T-cell (primary cell): ENCODE measurements around the gene TRIM61. TPM values are rescaled to one million over a fixed set of nuclear protein-coding genes. Genes with fewer than 3 reads are reported as not detected.
"Not testable (repeated sequence)": the region's sequence is repeated elsewhere in the genome, so short reads cannot be mapped to it uniquely, and the experiment has no call there.

Experiments used
- ATAC-seq, 4 experiments: fragments of 200-7000 bp in 3 of 4; fragments of 150-1000 bp in 1 of 4; cut with Tn5 transposase; replicated peaks in 1 of 4; 1 replicate in 3 of 4; 2 replicates in 1 of 4; pipeline ENCODE4 v1.10.0; 2021; ENCODE audit warnings: moderate library complexity in 3 of 4, mild to moderate bottlenecking in 2 of 4, moderate number of reproducible peaks in 1 of 4
- CTCF ChIA-PET, 2 donors: fragments of 300-600 bp; sonication (Branson Sonifier 250); formaldehyde crosslinking; loops; one replicate each; lab custom pipeline; 2022; ENCODE audit warnings: antibody characterized with exemption in 2 of 2; lab: Charles Lee
- POLR2A ChIA-PET, 2 donors: fragments of 300-600 bp; sonication (Branson Sonifier 250); formaldehyde crosslinking; loops; one replicate each; lab custom pipeline; 2022; ENCODE audit warnings: antibody characterized with exemption in 2 of 2; lab: Charles Lee
- DNase-seq, 35 experiments: peaks; one replicate each; pipeline versions ENCODE4 v3.0.0 to v3.0.0-alpha.2; 2013 to 2023
- H3K27ac ChIP-seq: one replicate; pipeline ENCODE4 v1.5.1; 2013; ENCODE audit warnings: low read length
- H3K27me3 ChIP-seq, 2 experiments: replicated peaks in 1 of 2; 1 replicate in 1 of 2; 2 replicates in 1 of 2; pipeline versions ENCODE4 v1.6.1 to v1.7.0; 2013; ENCODE audit warnings: low read length in 1 of 2, mixed read lengths in 1 of 2; ENCODE audit not compliant: control insufficient read depth in 2 of 2, insufficient read depth in 2 of 2; ENCODE audit errors: extremely low read depth in 1 of 2
- H3K36me3 ChIP-seq, 2 donors: 1 replicate in 1 of 2; 2 replicates in 1 of 2; pipeline versions ENCODE4 v1.6.1 to v1.7.0; 2013; ENCODE audit warnings: low read length in 1 of 2; ENCODE audit not compliant: control insufficient read depth in 2 of 2, insufficient read depth in 1 of 2; ENCODE audit errors: extremely low read depth in 1 of 2
- H3K4me1 ChIP-seq, 2 experiments: 1 replicate in 1 of 2; 2 replicates in 1 of 2; pipeline versions ENCODE4 v1.6.1 to v1.7.0; 2013; ENCODE audit warnings: low read length in 2 of 2, mixed read lengths in 1 of 2; ENCODE audit not compliant: insufficient read depth in 2 of 2, control insufficient read depth in 1 of 2; ENCODE audit errors: extremely low read depth in 1 of 2
- H3K4me3 ChIP-seq, 2 donors: 1 replicate in 1 of 2; 2 replicates in 1 of 2; pipeline versions ENCODE4 v1.5.1 to v1.7.0; 2013; ENCODE audit warnings: mild to moderate bottlenecking in 2 of 2, low read length in 1 of 2, moderate library complexity in 1 of 2; ENCODE audit not compliant: control insufficient read depth in 1 of 2; ENCODE audit errors: extremely low read depth in 1 of 2
- H3K9me3 ChIP-seq: 2 replicates; pipeline ENCODE4 v1.7.0; 2013
- H3K27ac Mint-ChIP-seq, 2 donors: one replicate each; pipeline ENCODE4 v1.8.0; 2020 to 2021; ENCODE audit warnings: mild to moderate bottlenecking in 2 of 2, mixed read lengths in 2 of 2
- H3K27me3 Mint-ChIP-seq, 2 donors: one replicate each; pipeline ENCODE4 v1.8.0; 2021 to 2022; ENCODE audit warnings: mixed read lengths in 2 of 2
- H3K36me3 Mint-ChIP-seq: one replicate; pipeline ENCODE4 v1.8.0; 2021; ENCODE audit warnings: mixed read lengths
- H3K4me1 Mint-ChIP-seq, 3 donors: one replicate each; pipeline ENCODE4 v1.8.0; 2020 to 2022; ENCODE audit warnings: mixed read lengths in 3 of 3, mild to moderate bottlenecking in 1 of 3
- H3K4me3 Mint-ChIP-seq, 3 donors: one replicate each; pipeline ENCODE4 v1.8.0; 2020 to 2022; ENCODE audit warnings: mild to moderate bottlenecking in 3 of 3, mixed read lengths in 3 of 3, moderate library complexity in 3 of 3
- H3K9me3 Mint-ChIP-seq, 3 donors: one replicate each; pipeline ENCODE4 v1.8.0; 2020 to 2022; ENCODE audit warnings: mixed read lengths in 3 of 3
- WGBS: methylation state at CpG from one replicate; pipeline ENCODE4 v1.1.5; 2013; ENCODE audit warnings: missing lambda C conversion rate; ENCODE audit not compliant: insufficient coverage; 5-methylcytosine and 5-hydroxymethylcytosine counted together
- total RNA-seq, 35 experiments: library from RNA in 6 of 35; stranded (reverse) in 6 of 35; fragments of 120-200 nt in 1 of 35; gene quantifications; one replicate each; pipeline versions ENCODE4 v1.2.1 to v1.2.4 and lab custom pipeline; 2013 to 2026

TRIM61 gene
- total RNA-seq, 5 donors from 2014 or later (not counting 1 experiment from before 2014, with no cell fraction given): 0.38 to 1.9 (median 0.79) TPM

DNA sequence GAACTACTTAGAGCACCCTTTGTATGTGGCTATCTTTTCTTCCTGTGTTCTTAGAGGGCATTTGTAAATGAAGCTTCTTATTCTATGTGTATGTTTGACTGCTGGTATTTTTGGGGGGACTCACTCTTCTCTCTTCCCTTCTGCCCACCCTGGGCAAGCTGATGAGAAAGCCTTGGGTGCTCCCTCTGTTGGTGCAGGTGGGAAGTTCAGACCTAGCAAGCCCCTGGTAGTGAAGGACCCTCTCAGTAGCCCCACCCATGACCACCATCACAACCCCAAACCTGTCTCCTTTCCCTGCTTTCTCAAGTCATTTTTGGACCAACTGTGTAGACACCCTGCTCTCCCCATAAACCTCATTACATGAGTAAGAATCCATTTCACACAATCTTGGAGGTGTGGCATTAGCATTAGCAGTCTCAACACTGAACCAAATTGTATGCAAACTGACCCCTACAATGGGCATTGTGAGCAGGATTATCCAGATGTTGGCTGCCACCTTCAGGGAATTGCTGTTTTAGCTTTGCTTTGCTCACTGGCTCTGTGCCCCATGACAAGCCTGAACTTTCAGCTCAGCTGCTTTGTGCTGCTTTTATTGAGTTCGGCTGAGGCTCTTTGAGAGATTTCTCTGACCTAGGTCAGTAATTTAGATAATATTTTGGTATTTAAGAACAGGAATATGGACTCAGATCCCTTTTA, 27.9 kb downstream of the TRIM61 start:
- Histone ChIP-seq H3K4me1 (no peaks in the 10 kb centered on the region), H3K36me3 (no peaks in the 10 kb centered on the region), H3K4me3 (no peak overlapping the region), H3K9me3 (no peaks in the 10 kb centered on the region), H3K27ac (no peak overlapping the region), H3K27me3 (peaks cover 0 to 11% of the 10 kb centered on the region in 2 experiments)
- no peak for DNase-seq
- no peak for ATAC-seq
- Mint-ChIP-seq H3K4me3 (no peak overlapping the region), H3K9me3 (no peaks in the 10 kb centered on the region), H3K36me3 (no peaks in the 10 kb centered on the region), H3K27me3 (peaks cover 47 to 51% of the 10 kb centered on the region in 2 donors), H3K27ac (no peak overlapping the region), H3K4me1 (no peaks in the 10 kb centered on the region)
- POLR2A ChIA-PET: no interaction called here
- CTCF ChIA-PET: no interaction called here
- no CpG with 5 or more reads among the region's 1 CpG for WGBS

GRCh38 chr4:164948975-164949374, 28.5 kb downstream of the TRIM61 start:
- H3K27me3 Mint-ChIP-seq: peaks cover 45 to 51% of the 10 kb centered on the region in 2 donors
- H3K4me1 ChIP-seq: no peaks in the 10 kb centered on the region
- POLR2A ChIA-PET: no interaction called here

DNA sequence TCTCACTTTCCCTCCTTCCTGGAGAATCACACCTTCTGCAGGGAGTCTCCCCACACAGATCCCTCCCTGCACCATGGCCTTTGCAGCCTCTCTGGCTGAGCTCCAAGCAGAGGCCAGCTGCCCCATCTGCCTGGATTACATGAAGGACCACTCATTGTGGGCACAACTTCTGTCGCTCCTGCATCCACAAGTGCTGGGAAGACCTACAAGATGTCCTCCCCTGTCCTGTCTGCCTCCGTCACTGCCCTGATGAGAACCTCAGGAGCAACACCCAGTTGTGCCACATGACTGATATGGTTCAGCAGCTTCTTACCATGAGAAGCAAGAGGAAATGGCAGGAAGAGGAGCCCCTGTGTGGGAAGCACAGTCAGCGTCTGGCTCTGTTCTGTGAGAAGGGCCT, 29.5 kb downstream of the TRIM61 start:
- H3K4me1 ChIP-seq, H3K9me3 Mint-ChIP-seq, H3K27ac Mint-ChIP-seq, H3K36me3 ChIP-seq, H3K4me1 Mint-ChIP-seq, H3K4me3 Mint-ChIP-seq, H3K27ac ChIP-seq, ATAC-seq, H3K36me3 Mint-ChIP-seq, DNase-seq, CTCF ChIA-PET, H3K9me3 ChIP-seq, H3K4me3 ChIP-seq: not testable (repeated sequence)
- H3K27me3 Mint-ChIP-seq: peaks cover 43 to 48% of the 10 kb centered on the region in 2 donors
- H3K27me3 ChIP-seq: peaks cover 2 to 11% of the 10 kb centered on the region in 2 experiments
- POLR2A ChIA-PET: interaction anchor here in 1 of 2 donors (0.6 kb wide), 1 partner anchor 18 kb away, joined by 4 read pairs; no protein-coding TSS in a partner anchor
- WGBS: 59% methylated on average over 3 of the region's 3 CpGs

More at GRCh38 chr4:164948975-164949374, 28.5 kb downstream of the TRIM61 start:
- ATAC-seq (no peak), DNase-seq (no peak)
- Mint-ChIP-seq H3K36me3 (no peaks in the 10 kb centered on the region), H3K27ac (no peak overlapping the region), H3K9me3 (no peaks in the 10 kb centered on the region), H3K4me3 (no peak overlapping the region), H3K4me1 (no peaks in the 10 kb centered on the region)
- WGBS: no CpG with 5 or more reads among the region's 4 CpGs
- H3K27me3 ChIP-seq: peaks cover 0 to 11% of the 10 kb centered on the region in 2 experiments
- H3K9me3 ChIP-seq: no peaks in the 10 kb centered on the region
- no peak overlapping the region for H3K4me3 ChIP-seq
- H3K36me3 ChIP-seq: no peaks in the 10 kb centered on the region
- no peak overlapping the region for H3K27ac ChIP-seq
- CTCF ChIA-PET: no interaction called here

GRCh38 chr4:164946810-164947209, 30.6 kb downstream of the TRIM61 start:
- WGBS: 85% methylated on average over 4 of the region's 5 CpGs
- Histone ChIP-seq H3K36me3 (no peaks in the 10 kb centered on the region), H3K4me1 (no peaks in the 10 kb centered on the region), H3K9me3 (no peaks in the 10 kb centered on the region), H3K27ac (no peak overlapping the region), H3K27me3 (peaks cover 2 to 11% of the 10 kb centered on the region in 2 experiments), H3K4me3 (no peak overlapping the region)
- Mint-ChIP-seq H3K4me3 (no peak overlapping the region), H3K27me3 (peaks cover 33 to 47% of the 10 kb centered on the region in 2 donors), H3K4me1 (no peaks in the 10 kb centered on the region), H3K9me3 (no peaks in the 10 kb centered on the region), H3K36me3 (no peaks in the 10 kb centered on the region), H3K27ac (no peak overlapping the region)
- no peak for ATAC-seq
- POLR2A ChIA-PET: no interaction called here
- CTCF ChIA-PET: no interaction called here
- no peak for DNase-seq

- H3K4me3 ChIP-seq: no peak overlapping the region
- DNase-seq (no peak), ATAC-seq (no peak)
- peaks cover 30 to 41% of the 10 kb centered on the region in 2 donors for H3K27me3 Mint-ChIP-seq
- WGBS: 72% methylated on average over 2 of the region's 5 CpGs
- H3K4me1 Mint-ChIP-seq: no peaks in the 10 kb centered on the region
- no peaks in the 10 kb centered on the region for H3K36me3 ChIP-seq
- no peak overlapping the region for H3K27ac ChIP-seq
- no peaks in the 10 kb centered on the region for H3K9me3 Mint-ChIP-seq
- H3K9me3 ChIP-seq: no peaks in the 10 kb centered on the region
- no peak overlapping the region for H3K4me3 Mint-ChIP-seq
- CTCF ChIA-PET: no interaction called here
- H3K36me3 Mint-ChIP-seq: no peaks in the 10 kb centered on the region
- H3K27me3 ChIP-seq: peaks cover 2 to 16% of the 10 kb centered on the region in 2 experiments
- POLR2A ChIA-PET: no interaction called here
- no peak overlapping the region for H3K27ac Mint-ChIP-seq
- no peaks in the 10 kb centered on the region for H3K4me1 ChIP-seq
Observed at GRCh38 chr4:164945146-164945545, 32.3 kb downstream of the TRIM61 start.

DNA sequence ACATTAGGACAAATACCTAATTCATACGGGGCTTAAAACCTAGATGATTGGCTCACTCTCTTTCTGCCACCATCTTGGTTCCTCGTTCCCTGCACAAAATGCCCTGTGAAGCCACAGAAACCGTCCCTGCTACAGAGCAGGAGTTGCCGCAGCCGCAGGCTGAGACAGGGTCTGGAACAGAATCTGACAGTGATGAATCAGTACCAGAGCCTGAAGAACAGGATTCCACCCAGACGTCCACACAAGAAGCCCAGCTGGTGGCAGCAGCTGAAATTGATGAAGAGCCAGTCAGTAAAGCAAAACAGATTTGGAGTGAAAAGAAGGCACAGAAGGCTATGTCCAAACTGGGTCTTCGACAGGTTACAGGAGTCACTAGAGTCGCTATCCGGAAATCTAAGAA, 34.3 kb downstream of the TRIM61 start:
- Mint-ChIP-seq H3K4me1 (no peaks in the 10 kb centered on the region), H3K4me3 (no peak overlapping the region), H3K27me3 (peaks cover 26 to 38% of the 10 kb centered on the region in 2 donors), H3K9me3 (no peaks in the 10 kb centered on the region), H3K36me3 (no peaks in the 10 kb centered on the region), H3K27ac (no peak overlapping the region)
- 81% methylated on average over 6 of the region's 9 CpGs for WGBS
- Histone ChIP-seq H3K4me3 (no peak overlapping the region), H3K9me3 (no peaks in the 10 kb centered on the region), H3K4me1 (no peaks in the 10 kb centered on the region), H3K27me3 (peaks cover 2 to 18% of the 10 kb centered on the region in 2 experiments), H3K27ac (no peak overlapping the region), H3K36me3 (no peaks in the 10 kb centered on the region)
- ATAC-seq: no peak
- POLR2A ChIA-PET: no interaction called here
- no peak for DNase-seq
- CTCF ChIA-PET: no interaction called here
